SH-SY5Y (cell line): ENCODE results near the gene TAOK3.

Source experiments
- GATA2 ChIP-seq: IDR thresholded peaks from 2 replicates; pipeline ENCODE4 v1.6.1; 2011; ENCODE audit warnings: mild to moderate bottlenecking, low read depth, low read length
- GATA3 ChIP-seq: IDR thresholded peaks from 2 replicates; pipeline ENCODE4 v1.6.1; 2011; ENCODE audit warnings: low read depth, mild to moderate bottlenecking, low read length, moderate library complexity

DNA sequence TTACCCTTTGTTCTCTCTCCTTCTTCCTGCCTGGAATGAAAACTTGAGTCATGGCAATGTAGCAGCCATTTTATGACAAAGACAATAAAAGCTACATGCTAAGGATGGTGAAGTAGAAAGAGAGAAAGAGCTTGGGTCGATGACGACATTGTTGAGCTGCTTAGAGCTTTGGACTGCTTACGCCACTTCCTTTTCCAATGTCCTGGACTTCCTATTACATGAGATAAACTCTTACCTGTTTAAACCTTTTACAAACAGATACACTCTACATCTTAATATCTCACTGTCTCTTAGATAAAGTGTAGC lies 166.6 kb downstream of the TAOK3 start:
- TF ChIP-seq GATA2 (no peak), GATA3 (no peak)
